HG02763 (cell line): Measurements from ENCODE around the gene FKBP11.
"Not testable (repeated sequence)": the region's sequence is repeated elsewhere in the genome, so short reads cannot be mapped to it uniquely, and the experiment has no call there.

Experiments
- ATAC-seq: cut with Tn5 transposase; IDR thresholded peaks from one replicate; pipeline ENCODE4 v1.9.1; 2021; ENCODE audit warnings: mild to moderate bottlenecking, moderate library complexity; ENCODE audit not compliant: unreplicated experiment

The FKBP11 gene

GRCh38 chr12:48917857-48918537 is 7.3 kb downstream of the FKBP11 start:
- no peak for ATAC-seq

- no peak for ATAC-seq
Measured at GRCh38 chr12:48910196-48910595, 15.1 kb downstream of the FKBP11 start.

- not testable (repeated sequence) for ATAC-seq
Measured at GRCh38 chr12:48909698-48910097, 15.6 kb downstream of the FKBP11 start.

GRCh38 chr12:48907245-48907644 is 18.0 kb downstream of the FKBP11 start:
- ATAC-seq = no peak

GRCh38 chr12:48903982-48904411 is 21.3 kb downstream of the FKBP11 start:
- no peak for ATAC-seq

GRCh38 chr12:48903363-48903981 is 21.8 kb downstream of the FKBP11 start:
- no peak for ATAC-seq

GRCh38 chr12:48901278-48901677 is 24.0 kb downstream of the FKBP11 start:
- no peak for ATAC-seq

- ATAC-seq = no peak
Measured at GRCh38 chr12:48899651-48900050, 25.6 kb downstream of the FKBP11 start.

GRCh38 chr12:48894271-48894670 is 31.0 kb downstream of the FKBP11 start:
- ATAC-seq = no peak

GRCh38 chr12:48890657-48891418 is 34.5 kb downstream of the FKBP11 start:
- no peak for ATAC-seq

- no peak for ATAC-seq
Measured at GRCh38 chr12:48889679-48890078, 35.6 kb downstream of the FKBP11 start.

- ATAC-seq = no peak
Measured at GRCh38 chr12:48883305-48884161, 41.8 kb downstream of the FKBP11 start.

- no peak for ATAC-seq
Measured at GRCh38 chr12:48882972-48883304, 42.4 kb downstream of the FKBP11 start.

GRCh38 chr12:48882315-48882687 is 43.0 kb downstream of the FKBP11 start:
- ATAC-seq = no peak

GRCh38 chr12:48881686-48882314 is 43.5 kb downstream of the FKBP11 start:
- ATAC-seq = no peak

- no peak for ATAC-seq
Measured at GRCh38 chr12:48880647-48881046, 44.6 kb downstream of the FKBP11 start.

- no peak for ATAC-seq
Measured at GRCh38 chr12:48878548-48878947, 46.7 kb downstream of the FKBP11 start.

GRCh38 chr12:48875944-48876515 is 49.3 kb downstream of the FKBP11 start:
- ATAC-seq = no peak

- ATAC-seq = not testable (repeated sequence)
Measured at GRCh38 chr12:48873534-48873933, 51.8 kb downstream of the FKBP11 start.

- no peak for ATAC-seq
Measured at GRCh38 chr12:48873096-48873495, 52.2 kb downstream of the FKBP11 start.
